Tibial nerve (tissue), 4 donors: ENCODE measurements around the gene EFCAB11.

ENCODE experiments used
- CTCF ChIP-seq, 5 experiments: fragments of 200-600 bp in 3 of 5; fragments of 450-650 bp in 2 of 5; sonication (generic) in 3 of 5; IDR thresholded peaks; one replicate each; pipeline ENCODE4 v1.5.1; 2016 to 2019; ENCODE audit warnings: antibody characterized with exemption in 5 of 5, mild to moderate bottlenecking in 3 of 5, moderate library complexity in 2 of 5
- EP300 ChIP-seq, 2 donors: sonication (generic); formaldehyde crosslinking; IDR thresholded peaks; one replicate each; pipeline ENCODE4 v1.6.1; 2017; ENCODE audit warnings: antibody characterized with exemption in 2 of 2, mild to moderate bottlenecking in 1 of 2

- no peak for TF ChIP-seq EP300 (IDR thresholded peaks at IDR 0.05)
- TF ChIP-seq CTCF (IDR thresholded peaks at IDR 0.05) = no peak
Measured at GRCh38 chr14:89889626-89890025, 64.9 kb downstream of the EFCAB11 start.
